ENCODE data around the gene REP15.

DNA sequence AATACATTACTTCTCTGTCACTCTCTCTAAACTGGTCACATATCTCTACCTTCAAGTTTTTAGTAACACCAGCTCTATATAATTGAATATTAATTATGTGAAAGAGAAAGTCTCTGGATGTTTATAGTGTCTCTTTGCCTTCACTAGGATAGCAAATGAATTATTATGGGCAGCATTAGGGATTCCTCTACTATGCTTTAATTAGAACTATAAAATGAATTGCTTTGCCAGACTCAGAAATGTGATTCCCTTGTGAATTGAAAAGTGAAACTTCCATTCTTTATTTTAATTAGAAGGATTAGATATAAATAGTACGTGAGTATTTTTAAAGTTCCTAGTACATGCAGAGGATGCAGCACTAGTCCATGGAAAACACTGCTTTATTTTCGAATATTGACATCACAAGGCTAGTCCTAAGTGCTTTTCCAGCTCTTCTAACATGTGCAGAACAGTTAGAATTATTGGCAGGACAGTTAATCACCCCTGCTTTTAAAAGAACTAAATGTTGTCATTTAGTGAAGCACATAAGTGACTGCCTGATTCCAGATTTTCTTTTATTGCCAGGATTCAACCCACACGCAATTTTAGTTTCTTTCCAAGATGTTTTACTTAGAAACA is 23.0 kb upstream of the REP15 start:
- TF ChIP-seq, protein P1, sequence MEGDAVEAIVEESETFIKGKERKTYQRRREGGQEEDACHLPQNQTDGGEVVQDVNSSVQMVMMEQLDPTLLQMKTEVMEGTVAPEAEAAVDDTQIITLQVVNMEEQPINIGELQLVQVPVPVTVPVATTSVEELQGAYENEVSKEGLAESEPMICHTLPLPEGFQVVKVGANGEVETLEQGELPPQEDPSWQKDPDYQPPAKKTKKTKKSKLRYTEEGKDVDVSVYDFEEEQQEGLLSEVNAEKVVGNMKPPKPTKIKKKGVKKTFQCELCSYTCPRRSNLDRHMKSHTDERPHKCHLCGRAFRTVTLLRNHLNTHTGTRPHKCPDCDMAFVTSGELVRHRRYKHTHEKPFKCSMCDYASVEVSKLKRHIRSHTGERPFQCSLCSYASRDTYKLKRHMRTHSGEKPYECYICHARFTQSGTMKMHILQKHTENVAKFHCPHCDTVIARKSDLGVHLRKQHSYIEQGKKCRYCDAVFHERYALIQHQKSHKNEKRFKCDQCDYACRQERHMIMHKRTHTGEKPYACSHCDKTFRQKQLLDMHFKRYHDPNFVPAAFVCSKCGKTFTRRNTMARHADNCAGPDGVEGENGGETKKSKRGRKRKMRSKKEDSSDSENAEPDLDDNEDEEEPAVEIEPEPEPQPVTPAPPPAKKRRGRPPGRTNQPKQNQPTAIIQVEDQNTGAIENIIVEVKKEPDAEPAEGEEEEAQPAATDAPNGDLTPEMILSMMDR (conservative IDR thresholded peaks at IDR 0.05) = no peak
- TF ChIP-seq ZFX (IDR thresholded peaks at IDR 0.05) = no peak
